ENCODE data around the gene ST3GAL3. TPM values are rescaled to one million over a fixed set of nuclear protein-coding genes. Genes with fewer than 3 reads are reported as not detected.
A peak's percentile ranks its signal among the peaks of the same experiment; 100 is the strongest.

The ST3GAL3 gene, protein sequence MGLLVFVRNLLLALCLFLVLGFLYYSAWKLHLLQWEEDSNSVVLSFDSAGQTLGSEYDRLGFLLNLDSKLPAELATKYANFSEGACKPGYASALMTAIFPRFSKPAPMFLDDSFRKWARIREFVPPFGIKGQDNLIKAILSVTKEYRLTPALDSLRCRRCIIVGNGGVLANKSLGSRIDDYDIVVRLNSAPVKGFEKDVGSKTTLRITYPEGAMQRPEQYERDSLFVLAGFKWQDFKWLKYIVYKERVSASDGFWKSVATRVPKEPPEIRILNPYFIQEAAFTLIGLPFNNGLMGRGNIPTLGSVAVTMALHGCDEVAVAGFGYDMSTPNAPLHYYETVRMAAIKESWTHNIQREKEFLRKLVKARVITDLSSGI
- total RNA-seq, result 10 to 100 TPM; 13.8 to 35.0 TPM

DNA sequence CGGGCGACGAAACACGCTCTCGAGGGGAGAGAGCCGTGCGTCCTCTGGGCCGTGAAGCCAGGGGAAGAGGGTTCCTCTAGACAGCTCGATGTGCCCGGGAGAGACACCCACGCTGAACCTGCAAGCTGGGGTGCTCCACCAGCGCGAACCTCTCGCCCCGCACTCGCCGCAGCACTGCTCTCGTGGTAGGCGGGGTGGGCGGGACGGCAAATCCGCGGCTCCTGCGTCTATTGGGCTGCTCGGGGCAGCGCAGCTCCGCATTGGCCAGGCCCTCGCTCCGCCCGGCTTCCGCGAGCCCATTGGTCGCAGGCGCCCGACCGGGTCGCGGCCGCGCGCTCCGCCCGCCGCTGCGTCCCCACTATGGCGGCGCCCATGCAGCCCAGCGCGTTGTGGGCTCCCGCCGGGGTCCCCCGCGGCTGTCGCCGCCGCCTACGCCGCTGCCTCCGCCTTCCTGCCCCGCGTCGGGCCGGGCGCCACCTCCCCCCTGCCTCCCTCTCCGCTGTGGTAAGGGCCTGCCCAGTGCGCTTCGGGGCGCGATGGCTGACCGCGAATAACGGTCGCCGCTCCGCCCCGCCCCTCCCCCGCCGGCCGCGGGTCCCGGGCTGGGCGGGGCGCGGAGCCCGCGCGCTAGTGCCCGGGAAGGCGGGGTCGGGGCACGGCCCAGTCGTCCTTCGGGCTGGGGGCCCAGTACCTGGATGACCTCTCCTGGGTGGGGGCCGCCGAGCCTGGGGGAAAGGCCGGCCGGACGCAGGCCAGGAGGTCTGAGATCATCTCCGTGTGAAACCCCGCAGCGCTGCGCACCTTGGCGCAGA, at the start of gene ST3GAL3:
Gene ST3GAL3, plus strand, starts transcription at position 347 of the 812 bp plus-strand sequence. CDS start 28,727 bp downstream, outside the sequence.
- Histone ChIP-seq H3K27me3 (replicated peaks; ENCODE audit: insufficient read depth) (no peaks in the 10 kb centered on the region), H3K36me3 (peaks cover 0 to 6% of the 10 kb centered on the region in 2 donors), H3K9me3 (no peaks in the 10 kb centered on the region), H3K4me1 (replicated peaks) (peaks cover 2% of the 10 kb centered on the region), H3K27ac (peak within 1 kb of the TSS; percentile 63 to 72), H3K4me3 (peak within 1 kb of the TSS; percentile 67 to 90)
- DNase-seq (ENCODE audit: low spot score), result peak; percentile 89
- intact Hi-C loops (cut with DNase I), result loop anchor here (2.0 to 5.0 kb wide), 2 partner anchors 57 to 175 kb away; partner anchors contain the start of gene PTPRF
- WGBS, result 0% methylated on average over 64 of the region's 103 CpGs
- peak; percentile 52 for TF ChIP-seq POLR2A (IDR thresholded peaks at IDR 0.05)
- TF ChIP-seq, protein P1, sequence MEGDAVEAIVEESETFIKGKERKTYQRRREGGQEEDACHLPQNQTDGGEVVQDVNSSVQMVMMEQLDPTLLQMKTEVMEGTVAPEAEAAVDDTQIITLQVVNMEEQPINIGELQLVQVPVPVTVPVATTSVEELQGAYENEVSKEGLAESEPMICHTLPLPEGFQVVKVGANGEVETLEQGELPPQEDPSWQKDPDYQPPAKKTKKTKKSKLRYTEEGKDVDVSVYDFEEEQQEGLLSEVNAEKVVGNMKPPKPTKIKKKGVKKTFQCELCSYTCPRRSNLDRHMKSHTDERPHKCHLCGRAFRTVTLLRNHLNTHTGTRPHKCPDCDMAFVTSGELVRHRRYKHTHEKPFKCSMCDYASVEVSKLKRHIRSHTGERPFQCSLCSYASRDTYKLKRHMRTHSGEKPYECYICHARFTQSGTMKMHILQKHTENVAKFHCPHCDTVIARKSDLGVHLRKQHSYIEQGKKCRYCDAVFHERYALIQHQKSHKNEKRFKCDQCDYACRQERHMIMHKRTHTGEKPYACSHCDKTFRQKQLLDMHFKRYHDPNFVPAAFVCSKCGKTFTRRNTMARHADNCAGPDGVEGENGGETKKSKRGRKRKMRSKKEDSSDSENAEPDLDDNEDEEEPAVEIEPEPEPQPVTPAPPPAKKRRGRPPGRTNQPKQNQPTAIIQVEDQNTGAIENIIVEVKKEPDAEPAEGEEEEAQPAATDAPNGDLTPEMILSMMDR (IDR thresholded peaks at IDR 0.05), result no peak
- peak; percentile 66 for TF ChIP-seq POLR2AphosphoS5 (IDR thresholded peaks at IDR 0.05)

DNA sequence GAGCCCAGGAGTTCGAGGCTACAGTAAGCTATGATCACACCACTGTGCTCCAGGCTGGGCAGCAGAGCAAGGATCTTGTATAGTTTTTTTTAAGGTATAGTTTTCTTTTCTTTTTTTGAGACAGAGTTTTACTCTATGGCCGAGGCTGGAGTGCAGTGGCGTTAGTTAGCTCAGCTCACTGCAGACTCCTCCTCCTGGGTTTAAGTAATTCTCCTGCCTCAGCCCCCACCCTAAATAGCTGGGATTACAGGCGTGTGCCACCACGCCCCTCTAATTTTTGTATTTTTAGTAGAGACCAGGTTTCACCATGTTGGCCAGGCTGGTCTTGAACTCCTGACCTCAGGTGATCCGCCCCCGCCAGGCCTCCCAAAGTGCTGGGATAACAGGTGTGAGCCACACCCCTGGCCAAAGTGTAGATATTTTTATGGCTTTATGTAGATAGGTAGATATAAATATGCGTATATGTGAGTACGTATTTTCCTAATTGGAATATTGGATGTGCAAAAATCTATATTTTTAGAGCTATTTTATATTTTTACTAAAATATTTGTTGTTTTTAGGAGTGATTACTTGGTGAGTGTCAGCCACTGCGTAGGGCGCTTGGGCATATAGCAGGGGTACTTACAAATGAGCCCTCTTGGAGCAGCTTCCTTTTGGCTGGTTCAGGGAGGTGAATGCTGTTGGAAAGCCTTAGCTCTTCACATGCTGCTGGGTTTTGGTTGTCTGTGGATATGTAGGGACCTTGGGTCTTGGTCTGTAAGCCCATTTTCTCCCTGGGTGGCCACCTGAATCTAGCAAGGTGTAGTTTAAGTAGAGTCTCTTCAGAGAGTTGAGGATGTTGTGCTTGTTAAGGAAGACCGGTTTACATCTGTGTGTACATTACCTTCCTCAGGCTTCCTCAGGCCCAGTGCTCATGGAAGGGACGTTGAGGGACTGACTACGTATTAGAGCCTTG, 47.8 kb upstream of the ST3GAL3 start:
- no peaks in the 10 kb centered on the region for H3K9me3 ChIP-seq
- intact Hi-C loops (cut with DNase I), result no loop called here
- H3K27me3 ChIP-seq (replicated peaks; ENCODE audit: insufficient read depth), result no peaks in the 10 kb centered on the region
- H3K27ac ChIP-seq, result no peak overlapping the region
- peaks cover 6 to 35% of the 10 kb centered on the region in 2 donors for H3K36me3 ChIP-seq
- H3K4me1 ChIP-seq (replicated peaks), result no peaks in the 10 kb centered on the region
- DNase-seq (ENCODE audit: low spot score), result no peak
- no peak overlapping the region for H3K4me3 ChIP-seq
- 92% methylated on average over 14 of the region's 14 CpGs for WGBS
- no peak for TF ChIP-seq POLR2A (IDR thresholded peaks at IDR 0.05)
- TF ChIP-seq, protein P1 (IDR thresholded peaks at IDR 0.05), result no peak
- TF ChIP-seq POLR2AphosphoS5 (IDR thresholded peaks at IDR 0.05), result no peak

DNA sequence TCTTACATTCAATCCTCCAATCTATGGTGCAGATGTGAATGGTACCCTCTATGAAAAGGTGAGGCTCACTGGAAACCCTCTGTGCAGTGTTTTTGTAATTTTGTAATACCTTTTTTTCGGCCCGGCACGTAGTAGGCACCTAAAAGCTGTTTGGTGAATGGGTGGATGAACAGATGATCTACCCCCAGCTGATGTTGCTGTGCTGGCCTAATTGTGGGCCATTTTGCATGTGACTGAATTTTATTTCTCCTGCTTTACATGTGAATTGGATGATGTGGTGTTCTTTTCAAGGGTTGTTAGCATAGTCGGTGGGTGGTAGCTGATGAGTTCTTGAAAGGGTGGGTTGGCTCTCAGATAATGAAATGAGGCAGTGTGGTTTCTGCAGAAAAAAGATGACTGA, 47.0 kb upstream of the ST3GAL3 start:
- peaks cover 6 to 35% of the 10 kb centered on the region in 2 donors for H3K36me3 ChIP-seq
- no peaks in the 10 kb centered on the region for H3K9me3 ChIP-seq
- DNase-seq (ENCODE audit: low spot score), result no peak
- intact Hi-C loops (cut with DNase I), result no loop called here
- no peak overlapping the region for H3K27ac ChIP-seq
- H3K4me3 ChIP-seq, result no peak overlapping the region
- TF ChIP-seq POLR2AphosphoS5 (IDR thresholded peaks at IDR 0.05), result no peak
- 72% methylated on average over 4 of the region's 4 CpGs for WGBS
- H3K27me3 ChIP-seq (replicated peaks; ENCODE audit: insufficient read depth), result no peaks in the 10 kb centered on the region
- H3K4me1 ChIP-seq (replicated peaks), result no peaks in the 10 kb centered on the region

DNA sequence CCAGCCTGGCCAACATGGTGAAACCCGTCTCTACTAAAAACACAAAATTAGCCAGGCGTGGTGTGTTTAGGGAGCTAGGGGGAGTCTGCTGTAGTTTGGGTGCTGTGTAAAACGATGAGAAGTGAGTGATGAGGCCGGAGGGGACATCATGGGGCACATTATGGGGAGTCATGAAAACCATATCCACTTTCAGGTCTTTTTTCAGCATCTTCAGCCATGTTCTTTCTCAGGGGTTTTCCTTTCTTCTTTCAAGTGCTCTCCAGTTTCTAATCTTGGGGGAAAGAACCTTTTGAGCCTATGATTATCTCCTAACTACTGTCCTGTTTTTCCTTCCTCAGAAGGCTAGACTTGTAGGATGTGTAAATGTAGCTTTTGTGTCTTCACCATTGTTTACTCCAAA, 43.0 kb upstream of the ST3GAL3 start:
- Histone ChIP-seq H3K36me3 (peaks cover 3 to 31% of the 10 kb centered on the region in 2 donors), H3K4me3 (no peak overlapping the region), H3K27ac (no peak overlapping the region), H3K27me3 (replicated peaks; ENCODE audit: insufficient read depth) (no peaks in the 10 kb centered on the region), H3K4me1 (replicated peaks) (no peaks in the 10 kb centered on the region), H3K9me3 (no peaks in the 10 kb centered on the region)
- intact Hi-C loops (cut with DNase I), result no loop called here
- 81% methylated on average over 4 of the region's 4 CpGs for WGBS
- TF ChIP-seq POLR2AphosphoS5 (IDR thresholded peaks at IDR 0.05) (no peak), POLR2A (IDR thresholded peaks at IDR 0.05) (no peak)
- TF ChIP-seq, protein P1 (IDR thresholded peaks at IDR 0.05), result no peak
- DNase-seq (ENCODE audit: low spot score), result no peak

Measured in prostate gland (tissue), 2 donors.